GM23248 (cell line): ENCODE measurements around the gene BFSP1. TPM values are rescaled to one million over a fixed set of nuclear protein-coding genes. Genes with fewer than 3 reads are reported as not detected.

Experiments used
- DNase-seq: peaks from one replicate; pipeline ENCODE4 v3.0.0-alpha.2; 2015
- H2AFZ ChIP-seq: fragments of 200-600 bp; sonication (generic); 2 replicates; pipeline ENCODE4 v1.6.1; 2016; ENCODE audit warnings: antibody characterized with exemption
- H3F3A ChIP-seq: fragments of 200-600 bp; sonication (generic); 2 replicates; pipeline ENCODE4 v1.6.1; 2016; ENCODE audit warnings: mild to moderate bottlenecking, antibody characterized with exemption, mixed run types; ENCODE audit not compliant: insufficient read depth
- H3K27ac ChIP-seq: fragments of 200-600 bp; sonication (generic); 2 replicates; pipeline ENCODE4 v1.5.1; 2016; ENCODE audit warnings: mild to moderate bottlenecking
- H3K27me3 ChIP-seq: fragments of 200-600 bp; sonication (generic); replicated peaks from 2 replicates; pipeline ENCODE4 v1.6.1; 2016; ENCODE audit warnings: mild to moderate bottlenecking; ENCODE audit not compliant: insufficient read depth
- H3K36me3 ChIP-seq: fragments of 200-600 bp; sonication (generic); 2 replicates; pipeline ENCODE4 v1.6.1; 2016; ENCODE audit warnings: low read depth, mild to moderate bottlenecking
- H3K4me1 ChIP-seq: fragments of 200-600 bp; sonication (generic); 2 replicates; pipeline ENCODE4 v1.6.1; 2016; ENCODE audit warnings: mild to moderate bottlenecking; ENCODE audit not compliant: insufficient read depth
- H3K4me2 ChIP-seq: fragments of 200-600 bp; sonication (generic); one replicate; pipeline ENCODE4 v1.6.1; 2016; ENCODE audit warnings: mild to moderate bottlenecking; ENCODE audit not compliant: unreplicated experiment
- H3K4me3 ChIP-seq: fragments of 200-600 bp; sonication (generic); 2 replicates; pipeline ENCODE4 v1.5.1; 2016; ENCODE audit warnings: mild to moderate bottlenecking
- H3K79me2 ChIP-seq: fragments of 200-600 bp; sonication (generic); 2 replicates; pipeline ENCODE4 v1.6.1; 2016; ENCODE audit warnings: mild to moderate bottlenecking; ENCODE audit not compliant: insufficient read depth
- H3K9ac ChIP-seq: fragments of 200-600 bp; sonication (generic); 2 replicates; pipeline ENCODE4 v1.6.1; 2016; ENCODE audit warnings: mild to moderate bottlenecking
- H3K9me2 ChIP-seq: fragments of 200-600 bp; sonication (generic); 2 replicates; pipeline ENCODE4 v1.6.1; 2016; ENCODE audit warnings: mixed run types, mild to moderate bottlenecking, moderate library complexity; ENCODE audit not compliant: insufficient read depth
- H3K9me3 ChIP-seq: fragments of 200-600 bp; sonication (generic); one replicate; pipeline ENCODE4 v1.6.1; 2017; ENCODE audit warnings: low read depth
- H4K20me1 ChIP-seq: fragments of 200-600 bp; sonication (generic); 2 replicates; pipeline ENCODE4 v1.6.0; 2016; ENCODE audit not compliant: insufficient read depth
- EZH2 ChIP-seq: fragments of 200-600 bp; sonication (generic); IDR thresholded peaks from 2 replicates; pipeline ENCODE4 v1.6.1; 2018; ENCODE audit warnings: antibody characterized with exemption, mild to moderate bottlenecking; ENCODE audit not compliant: insufficient read depth, poor library complexity, severe bottlenecking
- EZH2phosphoT487 ChIP-seq: fragments of 200-600 bp; sonication (generic); IDR thresholded peaks from 2 replicates; pipeline ENCODE4 v1.6.1; 2018; ENCODE audit warnings: antibody characterized with exemption, moderate library complexity, mild to moderate bottlenecking, low read depth; ENCODE audit not compliant: insufficient read depth
- WGBS, 2 experiments: methylation state at CpG; one replicate each; pipeline ENCODE4 v1.1.6; 2015 to 2017; ENCODE audit warnings: low lambda C conversion rate in 2 of 2, low coverage in 1 of 2; ENCODE audit errors: missing lambda C conversion rate in 2 of 2; 5-methylcytosine and 5-hydroxymethylcytosine counted together
- in situ Hi-C: fragments of 300-500 bp; cut with MboI; formaldehyde crosslinking; loops from 2 replicates; pipeline ENCODE4 v1.15.0; 2020
- polyA plus RNA-seq: library from polyadenylated mRNA; unstranded; fragments of >200 nt; fragmentation: Nextera tagmentation; extraction: Ambion mirVana; gene quantifications from 2 replicates; pipeline ENCODE4 v1.2.1, GENCODE V29; 2016
- total RNA-seq: library from RNA; depleted of rRNA; stranded (reverse); fragments of >200 nt; shearing (Covaris generic); gene quantifications from 2 replicates; pipeline ENCODE4 v1.2.3, GENCODE V29; 2014

The BFSP1 gene
- total and polyA plus RNA-seq, 2 experiments from 2014 or later = 0.28 to 0.32 TPM

DNA sequence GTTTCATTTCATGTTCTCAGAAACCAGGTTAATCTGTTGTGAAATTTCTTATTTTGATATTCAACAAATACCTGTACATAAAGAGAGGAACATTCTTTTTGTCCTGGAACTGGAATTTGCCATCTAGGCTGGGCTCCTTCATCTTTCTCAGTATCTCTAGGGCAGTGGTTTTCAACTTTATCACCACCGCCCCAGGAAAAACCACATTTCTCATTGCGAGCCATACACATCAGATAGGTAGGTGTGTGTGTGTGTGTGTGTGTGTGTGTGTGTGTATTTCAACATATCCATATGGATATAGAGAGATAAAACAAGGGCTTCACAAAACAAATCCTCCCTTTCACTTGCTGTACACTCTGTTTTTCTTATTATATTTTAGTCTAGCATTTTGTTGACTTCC, 24.1 kb downstream of the BFSP1 start:
- Histone ChIP-seq H3K4me3 (no peak overlapping the region), H3K9ac (no peak overlapping the region), H3K27ac (no peak overlapping the region), H2AFZ (0 out of 2 replicates have a peak overlapping the region, but pooled peaks have one; percentile 15), H3K4me2 (no peak overlapping the region), H3F3A (no peaks in the 10 kb centered on the region), H3K9me2 (no peaks in the 10 kb centered on the region), H3K36me3 (no peaks in the 10 kb centered on the region), H3K27me3 (no peaks in the 10 kb centered on the region), H4K20me1 (no peaks in the 10 kb centered on the region), H3K9me3 (no peaks in the 10 kb centered on the region), H3K79me2 (no peaks in the 10 kb centered on the region), H3K4me1 (peaks cover 12% of the 10 kb centered on the region; the same call in 1 of the 2 replicates)
- TF ChIP-seq EZH2 (no peak), EZH2phosphoT487 (no peak)
- no peak for DNase-seq
- 100% methylated on average over 2 of the region's 2 CpGs for WGBS, 2 experiments
- in situ Hi-C loops = loop anchor here (25.0 kb wide), 1 partner anchor 780 kb away; the partner anchor contains the start of gene ZNF133

GRCh38 chr20:17505636-17506517, 25.3 kb downstream of the BFSP1 start:
- Histone ChIP-seq H3K27me3 (no peaks in the 10 kb centered on the region), H3K9ac (peak overlapping the region; percentile 74), H3K9me2 (no peaks in the 10 kb centered on the region), H3K27ac (peak overlapping the region; percentile 34; the same call in 1 of the 2 replicates), H3K36me3 (no peaks in the 10 kb centered on the region), H3K79me2 (no peaks in the 10 kb centered on the region), H3K4me1 (peaks cover 12% of the 10 kb centered on the region; the same call in 1 of the 2 replicates), H4K20me1 (no peaks in the 10 kb centered on the region), H3K4me3 (peak overlapping the region; percentile 83), H3K9me3 (no peaks in the 10 kb centered on the region), H3K4me2 (peak overlapping the region; percentile 100), H3F3A (no peaks in the 10 kb centered on the region), H2AFZ (peak overlapping the region; percentile 97)
- in situ Hi-C loops = loop anchor here (25.0 kb wide), 1 partner anchor 781 kb away; the partner anchor contains the start of gene ZNF133
- TF ChIP-seq EZH2phosphoT487 (no peak), EZH2 (no peak)
- 58 to 61% methylated on average over 19 of the region's 19 CpGs for WGBS, 2 experiments
- peak; percentile 83 for DNase-seq

- in situ Hi-C loops = loop anchor here (25.0 kb wide), 1 partner anchor 782 kb away; the partner anchor contains the start of gene ZNF133
Observed at GRCh38 chr20:17504898-17505635, 26.1 kb downstream of the BFSP1 start.

More at GRCh38 chr20:17504898-17505635, 26.1 kb downstream of the BFSP1 start:
- Histone ChIP-seq H3K9ac (peak overlapping the region; percentile 74), H3K27ac (peak overlapping the region; percentile 34; the same call in 1 of the 2 replicates), H2AFZ (peak overlapping the region; percentile 97), H3K27me3 (no peaks in the 10 kb centered on the region), H3F3A (no peaks in the 10 kb centered on the region), H3K4me1 (peaks cover 12% of the 10 kb centered on the region; the same call in 1 of the 2 replicates), H3K4me3 (peak overlapping the region; percentile 83), H3K79me2 (no peaks in the 10 kb centered on the region), H4K20me1 (no peaks in the 10 kb centered on the region), H3K36me3 (no peaks in the 10 kb centered on the region), H3K4me2 (peak overlapping the region; percentile 100), H3K9me2 (no peaks in the 10 kb centered on the region), H3K9me3 (no peaks in the 10 kb centered on the region)
- DNase-seq = peak; percentile 80
- 3% methylated on average over 30 of the region's 30 CpGs for WGBS, 2 experiments
- TF ChIP-seq EZH2phosphoT487 (no peak), EZH2 (no peak)
